GM21528 (cell line): Measurements from ENCODE around the gene PDE4B.
A peak's percentile ranks its signal among the peaks of the same experiment; 100 is the strongest.

Experiments
- ATAC-seq: cut with Tn5 transposase; IDR thresholded peaks from one replicate; pipeline ENCODE4 v1.9.1; 2021; ENCODE audit warnings: mild to moderate bottlenecking, moderate library complexity; ENCODE audit not compliant: unreplicated experiment, low FRiP score

The PDE4B gene

GRCh38 chr1:66367369-66367768, 574.7 kb downstream of the PDE4B start:
- no peak for ATAC-seq

DNA sequence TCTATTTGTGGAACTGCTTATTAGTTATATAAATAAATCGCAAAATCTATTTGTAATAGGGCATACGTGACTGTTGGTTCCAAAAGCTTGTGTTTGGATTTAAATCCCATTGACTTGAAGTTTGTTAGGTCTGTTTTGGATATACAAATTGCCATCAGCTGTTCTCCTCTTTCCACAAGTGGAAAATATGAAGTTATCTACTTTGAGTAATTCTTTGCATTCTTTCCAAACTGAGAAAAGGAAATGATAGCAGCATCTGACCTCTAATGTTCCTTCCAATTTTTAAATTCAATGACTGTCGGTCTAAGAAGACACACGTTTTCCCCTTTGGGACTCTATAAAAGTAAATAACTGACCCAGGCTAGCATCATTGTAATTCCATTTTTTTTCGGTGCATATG, 575.6 kb downstream of the PDE4B start:
- no peak for ATAC-seq

DNA sequence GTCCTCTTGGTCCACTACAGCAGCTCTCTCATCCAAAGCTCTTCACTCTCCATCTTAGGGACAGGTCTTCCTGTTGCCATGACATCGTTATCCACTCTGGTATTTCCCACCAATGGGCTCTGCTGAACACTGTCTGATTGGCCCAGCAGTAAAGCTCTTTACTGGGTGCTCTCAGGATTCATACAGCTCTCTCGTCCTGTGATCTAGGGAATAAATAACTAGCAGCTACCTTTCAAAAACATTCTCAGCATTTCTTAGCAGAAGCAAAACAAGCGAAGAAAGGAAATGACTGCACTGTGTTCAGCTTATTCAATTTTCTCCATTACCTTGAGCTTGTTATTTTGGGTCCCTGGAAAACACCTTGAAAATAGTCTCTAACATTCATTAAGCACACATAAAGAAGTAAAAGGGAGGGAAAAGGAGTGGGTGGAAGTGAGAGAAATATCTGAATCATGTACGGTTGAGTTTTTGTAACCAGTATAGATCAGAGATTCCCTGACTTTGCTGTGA, 577.8 kb downstream of the PDE4B start:
- ATAC-seq, result no peak

GRCh38 chr1:66371233-66372005, 578.7 kb downstream of the PDE4B start:
- no peak for ATAC-seq

DNA sequence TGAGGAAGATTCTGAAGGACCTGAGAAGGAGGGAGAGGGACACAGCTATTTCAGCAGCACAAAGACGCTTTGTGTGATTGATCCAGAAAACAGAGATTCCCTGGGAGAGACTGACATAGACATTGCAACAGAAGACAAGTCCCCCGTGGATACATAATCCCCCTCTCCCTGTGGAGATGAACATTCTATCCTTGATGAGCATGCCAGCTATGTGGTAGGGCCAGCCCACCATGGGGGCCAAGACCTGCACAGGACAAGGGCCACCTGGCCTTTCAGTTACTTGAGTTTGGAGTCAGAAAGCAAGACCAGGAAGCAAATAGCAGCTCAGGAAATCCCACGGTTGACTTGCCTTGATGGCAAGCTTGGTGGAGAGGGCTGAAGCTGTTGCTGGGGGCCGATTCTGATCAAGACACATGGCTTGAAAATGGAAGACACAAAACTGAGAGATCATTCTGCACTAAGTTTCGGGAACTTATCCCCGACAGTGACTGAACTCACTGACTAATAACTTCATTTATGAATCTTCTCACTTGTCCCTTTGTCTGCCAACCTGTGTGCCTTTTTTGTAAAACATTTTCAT, 579.9 kb downstream of the PDE4B start:
- ATAC-seq, result no peak

DNA sequence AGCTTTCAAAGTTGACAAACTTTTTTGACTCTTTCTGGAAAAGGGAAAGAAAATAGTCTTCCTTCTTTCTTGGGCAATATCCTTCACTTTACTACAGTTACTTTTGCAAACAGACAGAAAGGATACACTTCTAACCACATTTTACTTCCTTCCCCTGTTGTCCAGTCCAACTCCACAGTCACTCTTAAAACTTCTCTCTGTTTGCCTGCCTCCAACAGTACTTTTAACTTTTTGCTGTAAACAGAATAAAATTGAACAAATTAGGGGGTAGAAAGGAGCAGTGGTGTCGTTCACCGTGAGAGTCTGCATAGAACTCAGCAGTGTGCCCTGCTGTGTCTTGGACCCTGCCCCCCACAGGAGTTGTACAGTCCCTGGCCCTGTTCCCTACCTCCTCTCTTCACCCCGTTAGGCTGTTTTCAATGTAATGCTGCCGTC, 580.5 kb downstream of the PDE4B start:
- ATAC-seq, result no peak

GRCh38 chr1:66374148-66374547, 581.5 kb downstream of the PDE4B start:
- ATAC-seq, result peak; percentile 52

- peak; percentile 45 for ATAC-seq
Measured at GRCh38 chr1:66374561-66375111, 581.9 kb downstream of the PDE4B start.

GRCh38 chr1:66375125-66375524, 582.4 kb downstream of the PDE4B start:
- no peak for ATAC-seq

DNA sequence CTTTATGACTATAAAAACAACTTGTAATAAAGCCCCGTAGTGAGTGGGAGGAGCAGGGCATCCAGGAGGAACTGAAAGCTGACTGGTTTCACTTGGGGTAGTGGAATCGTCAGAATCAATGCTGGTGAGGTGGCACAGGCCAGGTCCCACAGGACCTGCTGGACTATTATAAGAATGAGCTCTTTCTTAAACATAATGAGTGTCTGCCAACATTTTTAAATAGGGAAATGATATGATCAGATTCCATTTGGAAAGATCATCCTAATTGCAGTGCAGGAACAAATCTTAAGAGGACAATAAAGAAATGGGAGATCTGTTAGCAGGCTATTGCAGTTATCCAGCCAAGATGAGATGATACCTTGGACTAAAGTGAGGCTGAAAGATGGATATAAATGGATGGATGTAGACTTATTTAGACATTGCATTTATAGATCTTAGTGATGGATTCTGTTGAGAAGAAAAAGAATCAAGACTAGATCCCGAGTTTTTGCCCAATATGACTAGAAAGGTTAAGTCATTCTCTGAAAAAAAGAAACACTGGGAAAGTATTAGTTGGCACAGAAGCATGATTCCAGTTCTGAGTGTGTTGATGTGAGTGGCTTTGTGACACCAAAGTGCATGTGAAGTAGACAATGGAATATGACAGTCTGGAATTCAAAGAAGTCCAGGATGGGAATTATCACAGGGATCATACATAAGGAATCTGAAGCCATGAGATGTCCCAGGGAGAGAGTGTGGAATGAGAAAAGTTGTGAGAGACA, 587.9 kb downstream of the PDE4B start:
- ATAC-seq, result peak; percentile 94

GRCh38 chr1:66381621-66382275, 589.1 kb downstream of the PDE4B start:
- no peak for ATAC-seq

- ATAC-seq, result no peak
Measured at GRCh38 chr1:66383168-66383567, 590.5 kb downstream of the PDE4B start.

- no peak for ATAC-seq
Measured at GRCh38 chr1:66383611-66384010, 590.9 kb downstream of the PDE4B start.

- no peak for ATAC-seq
Measured at GRCh38 chr1:66384258-66384921, 591.7 kb downstream of the PDE4B start.

- no peak for ATAC-seq
Measured at GRCh38 chr1:66386712-66387111, 594.0 kb downstream of the PDE4B start.

- ATAC-seq, result no peak
Measured at GRCh38 chr1:66388913-66389312, 596.2 kb downstream of the PDE4B start.

DNA sequence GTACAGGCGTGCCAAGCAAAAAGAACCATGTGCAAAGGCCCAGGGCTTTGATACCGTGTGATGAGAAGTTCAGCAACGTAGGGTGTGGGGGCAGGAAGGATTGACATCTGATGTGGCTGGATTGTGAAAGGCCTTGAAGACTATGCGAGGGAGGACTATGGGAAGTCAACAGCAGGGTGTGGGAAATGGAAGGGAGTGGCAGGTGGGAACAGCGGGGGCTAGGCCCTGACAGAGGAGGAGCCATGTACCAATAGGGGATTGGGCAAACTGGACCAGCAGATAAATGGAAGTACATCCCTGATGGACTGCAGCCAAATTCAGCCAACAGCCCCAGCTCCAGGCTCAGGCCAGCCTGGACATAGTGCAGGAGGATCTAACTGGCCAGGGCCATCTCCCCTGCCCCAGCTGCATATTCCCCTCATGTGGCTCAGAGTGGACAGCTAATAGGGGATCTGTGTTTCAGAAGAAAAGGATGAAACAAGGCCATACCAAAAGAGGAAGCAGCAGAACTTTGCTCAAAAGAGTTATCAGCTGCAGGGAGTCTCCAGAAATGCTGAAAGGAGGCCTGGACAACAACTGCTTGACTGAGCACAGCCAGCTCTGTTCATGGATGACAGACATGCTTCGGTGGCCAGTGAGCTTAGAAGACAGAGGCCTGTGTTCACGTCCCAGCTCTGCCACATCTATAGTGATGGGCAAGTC, 601.0 kb downstream of the PDE4B start:
- no peak for ATAC-seq

DNA sequence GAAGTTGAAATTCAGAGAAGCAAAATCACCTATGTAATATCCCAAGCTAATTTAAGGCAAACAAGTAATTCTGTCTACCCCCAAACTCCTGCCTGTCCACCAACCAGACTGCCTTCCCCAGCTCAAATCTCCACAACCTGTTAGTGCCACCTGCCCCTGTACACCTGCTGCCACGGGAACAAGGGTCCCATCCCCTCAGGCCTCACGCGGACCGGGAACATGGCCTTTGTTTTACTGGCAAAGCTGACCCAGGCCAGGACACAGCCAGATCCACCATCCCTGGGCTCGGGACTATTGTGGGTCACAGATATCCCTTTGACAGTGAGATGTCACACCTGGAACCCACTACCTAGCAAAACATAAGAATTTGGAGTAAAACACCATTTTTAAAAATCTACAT, 601.9 kb downstream of the PDE4B start:
- ATAC-seq, result no peak
